Activated naive CD4-positive, alpha-beta T cell treated with anti-CD3 and anti-CD28 coated beads, Interleukin-2, amount 10 ng/mL, durations not matched to agents 7 days and 5 days (primary cell): ENCODE measurements around the gene NUDT2.
A peak's percentile ranks its signal among the peaks of the same experiment; 100 is the strongest.

Source experiments
- CTCF ChIA-PET: fragments of 350-600 bp; sonication (Branson Sonifier 250); formaldehyde crosslinking; loops from one replicate; lab custom pipeline; 2021; ENCODE audit warnings: antibody characterized with exemption; lab: Charles Lee
- DNase-seq: peaks from one replicate; pipeline ENCODE4 v3.0.0-alpha.2; 2020
- H3K27ac Mint-ChIP-seq: one replicate; pipeline ENCODE4 v1.8.0; 2021; ENCODE audit warnings: mild to moderate bottlenecking, moderate library complexity, mixed read lengths
- H3K27me3 Mint-ChIP-seq: one replicate; pipeline ENCODE4 v1.8.0; 2021; ENCODE audit warnings: mild to moderate bottlenecking, mixed read lengths
- H3K36me3 Mint-ChIP-seq: one replicate; pipeline ENCODE4 v1.8.0; 2021; ENCODE audit warnings: mixed read lengths
- H3K4me1 Mint-ChIP-seq: one replicate; pipeline ENCODE4 v1.8.0; 2021; ENCODE audit warnings: mixed read lengths
- H3K4me3 Mint-ChIP-seq: one replicate; pipeline ENCODE4 v1.8.0; 2021; ENCODE audit warnings: mild to moderate bottlenecking, moderate library complexity, mixed read lengths
- H3K9me3 Mint-ChIP-seq: one replicate; pipeline ENCODE4 v1.8.0; 2021; ENCODE audit warnings: mixed read lengths

NUDT2 gene

GRCh38 chr9:34370335-34370969 lies 41.1 kb downstream of the NUDT2 start:
- Mint-ChIP-seq H3K4me3 (no peak overlapping the region), H3K27ac (no peak overlapping the region), H3K36me3 (peaks cover 49% of the 10 kb centered on the region), H3K4me1 (peaks cover 5% of the 10 kb centered on the region), H3K9me3 (peaks cover 8% of the 10 kb centered on the region), H3K27me3 (no peaks in the 10 kb centered on the region)
- CTCF ChIA-PET = interaction anchor here (1.5 to 1.9 kb wide), 2 partner anchors 9 to 37 kb away, joined by 5 to 7 read pairs; no protein-coding TSS in a partner anchor
- DNase-seq = no peak

- no peak for DNase-seq
- peaks cover 8% of the 10 kb centered on the region for H3K9me3 Mint-ChIP-seq
- peaks cover 48% of the 10 kb centered on the region for H3K36me3 Mint-ChIP-seq
- H3K4me3 Mint-ChIP-seq = no peak overlapping the region
- H3K27ac Mint-ChIP-seq = no peak overlapping the region
- H3K27me3 Mint-ChIP-seq = no peaks in the 10 kb centered on the region
- peaks cover 11% of the 10 kb centered on the region for H3K4me1 Mint-ChIP-seq
- CTCF ChIA-PET = interaction anchor here (1.5 to 1.9 kb wide), 2 partner anchors 8 to 37 kb away, joined by 5 to 7 read pairs; no protein-coding TSS in a partner anchor
Measured at GRCh38 chr9:34370970-34371880, 41.9 kb downstream of the NUDT2 start.

DNA sequence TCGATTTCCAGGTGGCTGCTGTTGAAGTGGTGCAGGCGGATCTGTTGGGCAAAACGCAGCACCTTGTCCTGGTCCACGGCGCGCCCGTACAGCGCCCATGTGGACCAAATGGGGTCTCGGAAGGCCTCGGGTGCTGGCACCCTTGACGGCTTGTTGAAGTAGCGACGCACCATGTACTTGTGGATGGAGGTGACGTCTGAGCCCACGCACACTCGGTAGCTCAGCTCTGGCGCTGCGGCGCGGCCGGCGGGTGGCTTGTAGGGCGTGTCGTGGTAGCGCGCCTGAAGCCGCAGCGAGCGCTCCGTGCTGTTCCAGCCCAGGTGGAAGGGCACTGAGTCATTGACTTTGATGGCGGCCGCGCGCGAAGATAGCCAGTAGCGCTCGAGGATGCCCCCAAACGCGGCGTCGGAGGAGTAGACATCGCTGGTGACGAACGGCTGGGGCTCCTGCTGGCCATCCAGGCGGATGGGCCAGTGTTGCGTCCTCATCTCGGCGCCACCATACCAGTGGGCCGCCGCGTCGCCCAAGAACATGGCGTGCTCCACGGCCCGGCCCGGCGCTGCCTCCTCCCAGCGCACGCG lies 42.6 kb downstream of the NUDT2 start:
- no peak overlapping the region for H3K27ac Mint-ChIP-seq
- H3K9me3 Mint-ChIP-seq = peaks cover 8% of the 10 kb centered on the region
- CTCF ChIA-PET = interaction anchor here (1.5 to 2.5 kb wide), 3 partner anchors 7 to 38 kb away, joined by 5 to 9 read pairs (median 7); no protein-coding TSS in a partner anchor
- H3K27me3 Mint-ChIP-seq = peaks cover 1% of the 10 kb centered on the region
- no peak overlapping the region for H3K4me3 Mint-ChIP-seq
- DNase-seq = no peak
- peaks cover 48% of the 10 kb centered on the region for H3K36me3 Mint-ChIP-seq
- peaks cover 13% of the 10 kb centered on the region for H3K4me1 Mint-ChIP-seq

- no peak overlapping the region for H3K4me3 Mint-ChIP-seq
- CTCF ChIA-PET = interaction anchor here (1.7 to 2.5 kb wide), 2 partner anchors 9 to 32 kb away, joined by 5 to 9 read pairs; no protein-coding TSS in a partner anchor
- no peak overlapping the region for H3K27ac Mint-ChIP-seq
- H3K36me3 Mint-ChIP-seq = peaks cover 43% of the 10 kb centered on the region
- peaks cover 5% of the 10 kb centered on the region for H3K9me3 Mint-ChIP-seq
- H3K27me3 Mint-ChIP-seq = peaks cover 5% of the 10 kb centered on the region
- DNase-seq = no peak
- H3K4me1 Mint-ChIP-seq = peaks cover 15% of the 10 kb centered on the region
Measured at GRCh38 chr9:34372467-34373011, 43.2 kb downstream of the NUDT2 start.

- H3K36me3 Mint-ChIP-seq = peaks cover 32% of the 10 kb centered on the region
- no peak overlapping the region for H3K27ac Mint-ChIP-seq
- CTCF ChIA-PET = interaction anchor here (0.6 to 9.3 kb wide), 4 partner anchors 10 to 236 kb away, joined by 3 to 119 read pairs (median 7); no protein-coding TSS in a partner anchor
- peaks cover 14% of the 10 kb centered on the region for H3K27me3 Mint-ChIP-seq
- H3K4me1 Mint-ChIP-seq = peaks cover 20% of the 10 kb centered on the region
- no peak for DNase-seq
- peaks cover 3% of the 10 kb centered on the region for H3K9me3 Mint-ChIP-seq
- H3K4me3 Mint-ChIP-seq = no peak overlapping the region
Measured at GRCh38 chr9:34373749-34374148, 44.4 kb downstream of the NUDT2 start.

DNA sequence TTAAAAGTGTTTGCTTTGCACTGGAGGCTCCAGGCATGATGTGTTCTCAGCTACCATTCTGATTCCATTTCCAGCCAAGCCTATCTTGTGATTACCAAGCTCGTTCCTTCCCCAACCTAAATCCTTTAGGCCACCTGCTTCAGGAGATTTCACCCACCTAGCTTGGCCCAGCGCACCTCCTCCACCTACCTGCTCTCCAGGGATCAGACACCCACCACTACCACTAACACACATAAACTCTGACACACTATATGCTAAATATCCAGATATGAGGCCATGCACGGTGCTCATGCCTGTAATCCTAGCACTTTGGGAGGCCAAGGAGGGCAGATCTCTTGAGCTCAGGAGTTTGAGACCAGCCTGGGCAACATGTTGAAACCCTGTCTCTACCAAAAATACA lies 45.0 kb downstream of the NUDT2 start:
- peaks cover 17% of the 10 kb centered on the region for H3K27me3 Mint-ChIP-seq
- H3K36me3 Mint-ChIP-seq = peaks cover 27% of the 10 kb centered on the region
- no peak overlapping the region for H3K4me3 Mint-ChIP-seq
- no peak for DNase-seq
- no peak overlapping the region for H3K27ac Mint-ChIP-seq
- peaks cover 25% of the 10 kb centered on the region for H3K4me1 Mint-ChIP-seq
- H3K9me3 Mint-ChIP-seq = no peaks in the 10 kb centered on the region
- CTCF ChIA-PET = interaction anchor here (1.6 to 9.3 kb wide), 4 partner anchors 10 to 121 kb away, joined by 4 to 119 read pairs (median 7); no protein-coding TSS in a partner anchor

- peaks cover 20% of the 10 kb centered on the region for H3K27me3 Mint-ChIP-seq
- H3K27ac Mint-ChIP-seq = no peak overlapping the region
- CTCF ChIA-PET = interaction anchor here (1.2 to 9.3 kb wide), 4 partner anchors 13 to 122 kb away, joined by 3 to 119 read pairs (median 4); no protein-coding TSS in a partner anchor
- H3K4me1 Mint-ChIP-seq = peaks cover 32% of the 10 kb centered on the region
- H3K4me3 Mint-ChIP-seq = peak overlapping the region; percentile 90
- H3K9me3 Mint-ChIP-seq = no peaks in the 10 kb centered on the region
- DNase-seq = no peak
- H3K36me3 Mint-ChIP-seq = peaks cover 23% of the 10 kb centered on the region
Measured at GRCh38 chr9:34374905-34375552, 45.7 kb downstream of the NUDT2 start.

DNA sequence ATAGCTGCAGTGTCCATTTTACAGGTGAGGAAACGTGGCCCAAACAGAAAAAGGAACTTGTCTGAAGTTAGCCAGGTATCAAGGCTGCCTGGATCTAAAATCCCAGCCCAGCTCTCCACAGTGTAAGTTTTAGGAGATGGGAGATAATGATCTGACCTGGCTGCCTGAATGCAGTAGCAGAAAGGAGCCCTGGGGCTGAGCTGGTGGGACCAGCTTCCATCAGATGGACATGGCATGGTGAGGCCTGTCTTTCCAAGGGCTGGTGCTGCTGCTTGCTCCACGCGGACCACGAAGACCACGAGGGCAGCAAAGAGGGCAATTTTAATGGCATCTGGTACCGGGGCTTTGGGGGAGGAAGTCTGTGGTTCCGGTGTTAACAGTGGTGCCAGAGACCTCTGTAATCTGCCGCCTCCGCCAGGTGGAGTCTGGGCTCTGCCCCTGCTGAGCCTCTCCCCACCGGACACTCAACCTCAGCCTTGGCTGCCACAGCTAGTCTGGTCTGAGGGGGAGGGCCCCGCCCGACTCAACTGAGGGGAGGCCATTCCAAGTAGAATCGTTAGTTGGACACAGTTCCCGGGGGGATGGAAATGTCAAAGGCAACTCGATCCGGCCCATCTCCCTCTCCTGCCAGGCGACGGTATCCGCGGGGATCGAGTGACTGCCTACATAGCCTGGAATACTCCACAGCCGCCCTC lies 46.7 kb downstream of the NUDT2 start:
- H3K27ac Mint-ChIP-seq = peak overlapping the region; percentile 82
- peak; percentile 70 for DNase-seq
- peak overlapping the region; percentile 90 for H3K4me3 Mint-ChIP-seq

DNA sequence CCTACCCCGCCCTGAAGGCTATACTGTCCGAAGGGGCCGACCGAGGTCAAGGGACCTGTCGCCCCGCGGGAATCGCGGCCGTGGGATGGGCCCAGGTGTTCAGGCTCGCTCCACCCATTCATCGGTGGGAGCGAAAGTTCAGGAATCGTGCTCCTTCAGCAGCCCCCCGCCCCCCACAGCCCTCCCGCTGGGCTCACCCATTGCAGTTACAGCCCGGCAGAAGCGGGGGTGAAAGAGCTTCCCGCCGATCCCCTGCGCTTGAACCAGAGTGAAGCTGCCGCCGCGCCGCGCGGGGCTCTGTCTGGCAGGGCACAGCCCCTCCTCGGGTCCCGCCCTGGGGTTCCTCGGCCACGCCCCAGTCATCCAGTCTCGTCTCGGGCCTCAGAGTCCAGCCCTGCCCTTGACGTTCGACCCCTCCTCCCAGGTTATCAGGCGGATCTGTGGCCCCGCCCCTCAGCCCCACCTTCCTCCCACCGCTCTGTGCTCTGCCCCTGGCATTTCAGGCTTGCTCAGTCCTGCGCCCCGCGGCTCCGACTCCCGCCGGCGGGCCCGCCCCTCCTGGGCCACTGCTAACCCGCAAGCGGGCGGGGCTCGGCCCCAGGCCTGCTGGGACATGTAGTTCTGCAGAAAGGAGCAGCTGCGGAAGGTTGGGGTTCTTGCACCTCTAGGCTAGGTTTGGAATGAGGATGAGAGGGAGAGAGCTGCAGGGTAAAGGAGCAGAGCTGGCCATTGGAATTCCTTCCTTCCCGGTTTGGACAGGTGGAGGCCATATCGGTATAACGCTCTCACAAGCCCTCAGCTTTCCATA lies 47.4 kb downstream of the NUDT2 start, which contains the start of gene MYORG:
TSS of gene MYORG (minus strand) at position 303 of the 808 bp plus-strand sequence. CDS start 3,955 bp downstream, outside the sequence.
- peaks cover 48% of the 10 kb centered on the region for H3K4me1 Mint-ChIP-seq
- H3K27ac Mint-ChIP-seq = peak within 1 kb of the TSS; percentile 82
- peak; percentile 99 for DNase-seq
- CTCF ChIA-PET = interaction anchor here (0.7 to 9.3 kb wide), 7 partner anchors 34 to 215 kb away, joined by 3 to 119 read pairs (median 3); no protein-coding TSS in a partner anchor
- no peaks in the 10 kb centered on the region for H3K9me3 Mint-ChIP-seq
- peaks cover 11% of the 10 kb centered on the region for H3K36me3 Mint-ChIP-seq
- H3K4me3 Mint-ChIP-seq = peak within 1 kb of the TSS; percentile 90
- H3K27me3 Mint-ChIP-seq = peaks cover 29% of the 10 kb centered on the region

More for the DNA sequence above, 46.7 kb downstream of the NUDT2 start:
- H3K36me3 Mint-ChIP-seq = peaks cover 17% of the 10 kb centered on the region
- peaks cover 23% of the 10 kb centered on the region for H3K27me3 Mint-ChIP-seq
- CTCF ChIA-PET = interaction anchor here (0.7 to 9.3 kb wide), 6 partner anchors 14 to 123 kb away, joined by 3 to 119 read pairs (median 4); no protein-coding TSS in a partner anchor
- H3K4me1 Mint-ChIP-seq = peaks cover 42% of the 10 kb centered on the region
- no peaks in the 10 kb centered on the region for H3K9me3 Mint-ChIP-seq

GRCh38 chr9:34377404-34377746 lies 48.0 kb downstream of the NUDT2 start:
- H3K27ac Mint-ChIP-seq = no peak overlapping the region
- peak; percentile 35 for DNase-seq
- CTCF ChIA-PET = interaction anchor here (0.6 to 9.3 kb wide), 7 partner anchors 9 to 214 kb away, joined by 3 to 119 read pairs (median 3); no protein-coding TSS in a partner anchor
- peaks cover 48% of the 10 kb centered on the region for H3K4me1 Mint-ChIP-seq
- H3K27me3 Mint-ChIP-seq = peaks cover 33% of the 10 kb centered on the region
- H3K4me3 Mint-ChIP-seq = peak overlapping the region; percentile 90
- no peaks in the 10 kb centered on the region for H3K9me3 Mint-ChIP-seq
- peaks cover 8% of the 10 kb centered on the region for H3K36me3 Mint-ChIP-seq

DNA sequence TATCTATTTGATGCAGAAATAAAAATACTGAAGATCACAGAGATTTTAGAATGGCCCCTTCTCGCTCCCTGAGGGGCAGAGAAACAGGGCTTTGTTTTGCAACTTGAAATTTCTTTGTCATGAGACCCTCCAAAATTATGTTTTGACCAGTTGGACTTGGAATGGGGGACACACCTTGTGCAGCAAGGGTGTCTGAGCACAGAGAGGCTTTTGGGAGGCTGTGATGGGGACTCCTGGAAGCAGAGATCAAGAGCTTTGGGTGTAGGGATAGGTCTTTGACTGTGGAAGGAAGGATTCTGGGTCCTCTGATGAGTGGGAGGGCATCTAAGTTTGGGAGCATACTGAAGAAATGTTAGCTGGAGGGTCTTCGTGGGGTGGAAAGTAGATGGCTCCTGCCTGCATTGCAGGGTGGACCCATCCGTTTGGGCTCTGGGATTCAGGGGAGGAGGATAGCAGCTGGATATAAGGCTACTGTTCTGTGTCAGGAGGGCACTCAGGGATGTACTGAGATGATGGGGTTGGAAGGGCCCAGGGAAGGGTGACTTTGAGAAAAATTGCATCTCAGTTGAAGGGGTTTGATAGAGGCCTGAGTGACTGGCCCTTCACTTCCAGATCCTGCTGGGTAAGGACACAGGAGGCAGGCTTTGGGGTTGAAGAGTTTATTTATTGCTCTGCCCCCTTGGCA lies 49.1 kb downstream of the NUDT2 start:
- Mint-ChIP-seq H3K27me3 (peaks cover 42% of the 10 kb centered on the region), H3K4me3 (peak overlapping the region; percentile 29), H3K4me1 (peaks cover 48% of the 10 kb centered on the region), H3K27ac (no peak overlapping the region), H3K36me3 (peaks cover 1% of the 10 kb centered on the region), H3K9me3 (no peaks in the 10 kb centered on the region)
- CTCF ChIA-PET = interaction anchor here (0.7 to 9.3 kb wide), 13 partner anchors 7 to 454 kb away, joined by 3 to 119 read pairs (median 4); partner anchors contain the start of genes DNAI1 and FAM219A
- no peak for DNase-seq
